H9 (cell line): ENCODE measurements around the gene SLC38A11. TPM values are rescaled to one million over a fixed set of nuclear protein-coding genes. Genes with fewer than 3 reads are reported as not detected.

Experiments used
- DNase-seq: peaks from one replicate; pipeline ENCODE4 v3.0.0-alpha.2; 2017
- H2AFZ ChIP-seq: one replicate; pipeline ENCODE4 v1.6.1; 2013; ENCODE audit warnings: mild to moderate bottlenecking, low read length, control low read depth, moderate library complexity
- H2AK5ac ChIP-seq: 2 replicates; pipeline ENCODE4 v1.6.1; 2013; ENCODE audit warnings: low read length, control low read depth, mixed read lengths; ENCODE audit not compliant: insufficient read length
- H2BK120ac ChIP-seq: one replicate; pipeline ENCODE4 v1.6.1; 2013; ENCODE audit warnings: low read depth, mild to moderate bottlenecking, low read length, control low read depth, inconsistent platforms; ENCODE audit not compliant: poor library complexity, severe bottlenecking
- H2BK12ac ChIP-seq: 2 replicates; pipeline ENCODE4 v1.6.1; 2013; ENCODE audit warnings: low read length, control low read depth, mixed read lengths, low read depth; ENCODE audit not compliant: insufficient read length
- H2BK15ac ChIP-seq: 2 replicates; pipeline ENCODE4 v1.6.1; 2013; ENCODE audit warnings: low read depth, low read length, control low read depth
- H2BK20ac ChIP-seq: one replicate; pipeline ENCODE4 v1.6.1; 2013; ENCODE audit warnings: low read depth, mild to moderate bottlenecking, low read length, control low read depth, inconsistent platforms; ENCODE audit not compliant: poor library complexity, severe bottlenecking
- H2BK5ac ChIP-seq: 2 replicates; pipeline ENCODE4 v1.6.1; 2013; ENCODE audit warnings: low read length, control low read depth, mixed read lengths; ENCODE audit not compliant: insufficient read length
- H3K14ac ChIP-seq: 2 replicates; pipeline ENCODE4 v1.6.1; 2013; ENCODE audit warnings: low read length, control low read depth; ENCODE audit not compliant: insufficient read depth
- H3K18ac ChIP-seq: 2 replicates; pipeline ENCODE4 v1.6.1; 2013; ENCODE audit warnings: low read depth, mild to moderate bottlenecking, mixed read lengths, low read length, control low read depth; ENCODE audit not compliant: insufficient read length
- H3K23ac ChIP-seq: 2 replicates; pipeline ENCODE4 v1.6.1; 2013; ENCODE audit warnings: low read length, control low read depth, mixed read lengths, low read depth; ENCODE audit not compliant: insufficient read length
- H3K23me2 ChIP-seq: 2 replicates; pipeline ENCODE4 v1.6.1; 2013; ENCODE audit warnings: low read depth, mild to moderate bottlenecking, mixed read lengths, low read length, control low read depth; ENCODE audit not compliant: insufficient read length, poor library complexity, severe bottlenecking
- H3K27ac ChIP-seq: 2 replicates; pipeline ENCODE4 v1.5.1; 2013; ENCODE audit warnings: low read length, control low read depth, mixed read lengths, low read depth; ENCODE audit not compliant: insufficient read length
- H3K27me3 ChIP-seq: 2 replicates; pipeline ENCODE4 v1.6.1; 2013; ENCODE audit warnings: low read length, control low read depth, inconsistent platforms; ENCODE audit not compliant: insufficient read depth
- H3K4ac ChIP-seq: 2 replicates; pipeline ENCODE4 v1.6.1; 2013; ENCODE audit warnings: low read depth, mild to moderate bottlenecking, control low read depth, inconsistent platforms, low read length, moderate library complexity
- H3K4me1 ChIP-seq: 2 replicates; pipeline ENCODE4 v1.6.1; 2013; ENCODE audit warnings: low read length, control low read depth, inconsistent platforms; ENCODE audit not compliant: insufficient read depth
- H3K4me2 ChIP-seq: 2 replicates; pipeline ENCODE4 v1.6.1; 2013; ENCODE audit warnings: low read length, control low read depth, mixed read lengths; ENCODE audit not compliant: insufficient read length, insufficient read depth
- H3K56ac ChIP-seq: 2 replicates; pipeline ENCODE4 v1.6.1; 2013; ENCODE audit warnings: low read depth, mild to moderate bottlenecking, mixed read lengths, low read length, control low read depth; ENCODE audit not compliant: insufficient read length
- H3K79me1 ChIP-seq: 2 replicates; pipeline ENCODE4 v1.6.1; 2013; ENCODE audit warnings: low read depth, mild to moderate bottlenecking, moderate library complexity, low read length, control low read depth, inconsistent platforms; ENCODE audit not compliant: insufficient read depth, poor library complexity, severe bottlenecking
- H3K79me2 ChIP-seq: 2 replicates; pipeline ENCODE4 v1.6.1; 2013; ENCODE audit warnings: low read length, control low read depth, inconsistent platforms; ENCODE audit not compliant: insufficient read depth
- H3K9ac ChIP-seq: 2 replicates; pipeline ENCODE4 v1.6.1; 2013; ENCODE audit warnings: low read length, control low read depth, mixed read lengths; ENCODE audit not compliant: insufficient read length; ENCODE audit errors: extremely low read depth
- H3K9me3 ChIP-seq: one replicate; pipeline ENCODE4 v1.6.1; 2013; ENCODE audit warnings: low read depth, low read length, inconsistent platforms; ENCODE audit not compliant: control insufficient read depth
- H3T11ph ChIP-seq: one replicate; pipeline ENCODE4 v1.6.1; 2013; ENCODE audit warnings: mild to moderate bottlenecking, low read length, control low read depth, inconsistent platforms
- H4K20me1 ChIP-seq: one replicate; pipeline ENCODE4 v1.6.1; 2013; ENCODE audit not compliant: control insufficient read depth, insufficient read length, insufficient read depth
- H4K5ac ChIP-seq: 2 replicates; pipeline ENCODE4 v1.6.1; 2013; ENCODE audit warnings: low read depth, mild to moderate bottlenecking, mixed read lengths, low read length, control low read depth; ENCODE audit not compliant: insufficient read length
- H4K8ac ChIP-seq: replicated peaks from 2 replicates; pipeline ENCODE4 v1.6.1; 2013; ENCODE audit warnings: low read length, control low read depth, mixed read lengths, low read depth; ENCODE audit not compliant: insufficient read length
- H4K91ac ChIP-seq: 2 replicates; pipeline ENCODE4 v1.6.1; 2013; ENCODE audit warnings: low read depth, mild to moderate bottlenecking, moderate library complexity, mixed read lengths, low read length, control low read depth; ENCODE audit not compliant: insufficient read length
- H3K27ac Mint-ChIP-seq, 3 experiments: 2 replicates in 2 of 3; 3 replicates in 1 of 3; pipeline ENCODE4 v1.8.0; 2020 to 2021; ENCODE audit warnings: mixed read lengths in 3 of 3, mild to moderate bottlenecking in 1 of 3, moderate library complexity in 1 of 3
- H3K27me3 Mint-ChIP-seq: 2 replicates; pipeline ENCODE4 v1.8.0; 2021; ENCODE audit warnings: low read depth, mild to moderate bottlenecking, moderate library complexity, mixed read lengths
- H3K36me3 Mint-ChIP-seq, 3 experiments: 2 replicates in 2 of 3; 3 replicates in 1 of 3; pipeline ENCODE4 v1.8.0; 2020 to 2021; ENCODE audit warnings: low read depth in 3 of 3, mixed read lengths in 3 of 3; ENCODE audit not compliant: insufficient read depth in 1 of 3
- H3K4me1 Mint-ChIP-seq, 2 experiments: 2 replicates each; pipeline ENCODE4 v1.8.0; 2020; ENCODE audit warnings: mixed read lengths in 2 of 2
- H3K4me3 Mint-ChIP-seq, 2 experiments: 2 replicates in 1 of 2; 3 replicates in 1 of 2; pipeline ENCODE4 v1.8.0; 2020 to 2021; ENCODE audit warnings: mild to moderate bottlenecking in 2 of 2, mixed read lengths in 2 of 2, moderate library complexity in 1 of 2
- H3K9me3 Mint-ChIP-seq, 2 experiments: 2 replicates in 1 of 2; 3 replicates in 1 of 2; pipeline ENCODE4 v1.8.0; 2020; ENCODE audit warnings: mild to moderate bottlenecking in 2 of 2, mixed read lengths in 2 of 2, moderate library complexity in 1 of 2
- WGBS: extraction: QIAGEN DNeasy Blood & Tissue Kit; methylation state at CpG from one replicate; pipeline ENCODE4 v1.1.7; 2013; ENCODE audit warnings: missing lambda C conversion rate, low lambda C conversion rate, mixed read lengths; ENCODE audit not compliant: insufficient read length; ENCODE audit errors: extremely low coverage; 5-methylcytosine and 5-hydroxymethylcytosine counted together
- total RNA-seq: library from RNA; stranded (reverse); gene quantifications from 2 replicates; pipeline ENCODE4 v1.2.1, GENCODE V29; 2021
- TF ChIP-seq, protein P1 (sequence below): fragments of 200-600 bp; sonication (generic); conservative IDR thresholded peaks from 3 replicates; pipeline ENCODE4 v1.8.0; 2021; ENCODE audit warnings: antibody characterized with exemption, mild to moderate bottlenecking

Gene SLC38A11
- total RNA-seq, 1 experiment from 2014 or later = not detected

DNA sequence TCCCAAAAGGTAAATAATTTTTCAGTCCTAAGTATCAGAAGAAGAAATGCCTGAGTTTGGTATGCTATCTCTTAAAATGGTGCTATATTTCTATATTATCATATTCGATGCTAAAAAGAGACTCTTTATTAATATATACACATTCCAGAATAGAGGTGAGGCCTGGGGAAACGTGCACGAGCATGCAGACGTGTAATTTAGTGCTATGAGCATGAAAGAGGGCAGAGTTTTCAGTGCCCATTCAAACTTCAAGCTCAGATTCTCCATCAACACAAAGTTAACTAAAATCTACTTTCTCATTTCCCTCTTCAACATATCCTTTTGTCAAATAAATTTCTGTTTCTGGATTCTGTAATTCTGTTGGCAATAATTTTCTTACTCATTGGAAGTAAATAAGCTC lies 108.0 kb downstream of the SLC38A11 start:
- H3K27me3 Mint-ChIP-seq = no peaks in the 10 kb centered on the region
- no CpG with 5 or more reads among the region's 4 CpGs for WGBS

More for the DNA sequence above, 108.0 kb downstream of the SLC38A11 start:
- TF ChIP-seq, protein P1, sequence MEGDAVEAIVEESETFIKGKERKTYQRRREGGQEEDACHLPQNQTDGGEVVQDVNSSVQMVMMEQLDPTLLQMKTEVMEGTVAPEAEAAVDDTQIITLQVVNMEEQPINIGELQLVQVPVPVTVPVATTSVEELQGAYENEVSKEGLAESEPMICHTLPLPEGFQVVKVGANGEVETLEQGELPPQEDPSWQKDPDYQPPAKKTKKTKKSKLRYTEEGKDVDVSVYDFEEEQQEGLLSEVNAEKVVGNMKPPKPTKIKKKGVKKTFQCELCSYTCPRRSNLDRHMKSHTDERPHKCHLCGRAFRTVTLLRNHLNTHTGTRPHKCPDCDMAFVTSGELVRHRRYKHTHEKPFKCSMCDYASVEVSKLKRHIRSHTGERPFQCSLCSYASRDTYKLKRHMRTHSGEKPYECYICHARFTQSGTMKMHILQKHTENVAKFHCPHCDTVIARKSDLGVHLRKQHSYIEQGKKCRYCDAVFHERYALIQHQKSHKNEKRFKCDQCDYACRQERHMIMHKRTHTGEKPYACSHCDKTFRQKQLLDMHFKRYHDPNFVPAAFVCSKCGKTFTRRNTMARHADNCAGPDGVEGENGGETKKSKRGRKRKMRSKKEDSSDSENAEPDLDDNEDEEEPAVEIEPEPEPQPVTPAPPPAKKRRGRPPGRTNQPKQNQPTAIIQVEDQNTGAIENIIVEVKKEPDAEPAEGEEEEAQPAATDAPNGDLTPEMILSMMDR = no peak
- Mint-ChIP-seq H3K9me3 (no peaks in the 10 kb centered on the region), H3K4me1 (peaks cover 2 to 8% of the 10 kb centered on the region in 2 experiments; a peak in 2 of 4 replicates), H3K27ac (no peak overlapping the region), H3K36me3 (no peaks in the 10 kb centered on the region), H3K4me3 (no peak overlapping the region)
- H3K4me1 ChIP-seq = no peaks in the 10 kb centered on the region
- no peaks in the 10 kb centered on the region for H3K79me2 ChIP-seq
- no peak overlapping the region for H4K8ac ChIP-seq
- H3K27ac ChIP-seq = no peak overlapping the region
- H3K4ac ChIP-seq = no peak overlapping the region
- H2BK20ac ChIP-seq = no peak overlapping the region
- H3K14ac ChIP-seq = no peak overlapping the region
- H3T11ph ChIP-seq = no peak overlapping the region
- H3K9me3 ChIP-seq = no peaks in the 10 kb centered on the region
- no peaks in the 10 kb centered on the region for H3K23me2 ChIP-seq
- H3K18ac ChIP-seq = no peak overlapping the region
- no peak overlapping the region for H3K4me2 ChIP-seq
- no peak overlapping the region for H2BK5ac ChIP-seq
- no peak overlapping the region for H3K9ac ChIP-seq
- no peaks in the 10 kb centered on the region for H3K27me3 ChIP-seq
- H2BK12ac ChIP-seq = no peak overlapping the region
- no peak for DNase-seq
- no peaks in the 10 kb centered on the region for H4K20me1 ChIP-seq
- no peak overlapping the region for H3K23ac ChIP-seq
- H4K91ac ChIP-seq = no peak overlapping the region
- H3K56ac ChIP-seq = no peak overlapping the region
- H2BK120ac ChIP-seq = no peak overlapping the region
- no peak overlapping the region for H2AFZ ChIP-seq
- H2BK15ac ChIP-seq = no peak overlapping the region
- no peak overlapping the region for H4K5ac ChIP-seq
- no peaks in the 10 kb centered on the region for H3K79me1 ChIP-seq
- H2AK5ac ChIP-seq = no peak overlapping the region
